GM12892 (cell line): ENCODE results near the gene ITGB8.
A peak's percentile ranks its signal among the peaks of the same experiment; 100 is the strongest.
"Not testable (repeated sequence)": the region's sequence is repeated elsewhere in the genome, so short reads cannot be mapped to it uniquely, and the experiment has no call there.

Experiments used
- DNase-seq: peaks from one replicate; pipeline ENCODE4 v3.0.0; 2011; ENCODE audit not compliant: insufficient read length
- FAIRE-seq: peaks from 2 replicates; lab custom pipeline; 2011; peaks lifted over from hg19 to GRCh38; lab: Jason Lieb, UNC
- POLR2A ChIP-seq: IDR thresholded peaks from 2 replicates; pipeline ENCODE4 v1.6.1; 2011; ENCODE audit warnings: low read depth, low read length, control low read depth
- POLR2AphosphoS5 ChIP-seq: IDR thresholded peaks from 2 replicates; pipeline ENCODE4 v1.6.1; 2011; ENCODE audit warnings: low read depth, low read length, control low read depth
- TAF1 ChIP-seq: IDR thresholded peaks from 2 replicates; pipeline ENCODE4 v1.6.1; 2011; ENCODE audit warnings: low read depth, mild to moderate bottlenecking, control low read depth, low read length, borderline replicate concordance

ITGB8 gene

GRCh38 chr7:20299145-20299544 lies 31.6 kb upstream of the ITGB8 start:
- FAIRE-seq (no peak), DNase-seq (no peak)
- TF ChIP-seq POLR2A (no peak), TAF1 (no peak), POLR2AphosphoS5 (no peak)

DNA sequence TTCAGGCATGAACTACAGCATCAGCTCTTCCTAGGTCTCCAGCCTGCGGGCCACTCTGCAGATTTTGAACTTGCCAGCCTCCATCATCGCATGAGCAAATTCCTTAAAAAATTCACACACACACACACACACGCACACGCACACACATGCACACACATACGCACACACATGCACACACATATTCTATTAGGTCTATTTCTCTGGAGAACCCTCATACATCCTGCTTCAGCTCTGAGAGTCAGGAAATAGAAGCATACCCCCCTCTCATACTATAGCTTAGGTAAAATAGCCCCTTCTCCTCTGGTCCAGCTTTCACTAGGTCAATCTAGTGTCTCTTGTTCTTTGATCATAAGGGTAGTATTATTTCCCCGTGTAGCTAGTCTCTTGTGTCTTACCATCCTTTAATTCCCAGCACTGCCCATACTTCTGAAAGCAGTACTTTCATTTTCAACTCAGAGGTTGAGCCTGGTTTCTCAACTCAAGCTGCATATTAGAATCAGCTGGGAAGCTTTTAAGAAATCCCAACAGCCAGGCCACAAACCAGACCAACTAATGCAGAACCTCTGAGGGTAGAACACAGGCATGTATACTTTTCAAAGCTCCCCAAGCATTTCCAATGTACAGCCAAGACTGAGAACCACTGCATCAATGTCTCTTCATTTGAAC lies 30.9 kb upstream of the ITGB8 start:
- no peak for DNase-seq
- no peak for TF ChIP-seq POLR2AphosphoS5
- TF ChIP-seq POLR2A = no peak
- TF ChIP-seq TAF1 = no peak
- peak; percentile 91 for FAIRE-seq

DNA sequence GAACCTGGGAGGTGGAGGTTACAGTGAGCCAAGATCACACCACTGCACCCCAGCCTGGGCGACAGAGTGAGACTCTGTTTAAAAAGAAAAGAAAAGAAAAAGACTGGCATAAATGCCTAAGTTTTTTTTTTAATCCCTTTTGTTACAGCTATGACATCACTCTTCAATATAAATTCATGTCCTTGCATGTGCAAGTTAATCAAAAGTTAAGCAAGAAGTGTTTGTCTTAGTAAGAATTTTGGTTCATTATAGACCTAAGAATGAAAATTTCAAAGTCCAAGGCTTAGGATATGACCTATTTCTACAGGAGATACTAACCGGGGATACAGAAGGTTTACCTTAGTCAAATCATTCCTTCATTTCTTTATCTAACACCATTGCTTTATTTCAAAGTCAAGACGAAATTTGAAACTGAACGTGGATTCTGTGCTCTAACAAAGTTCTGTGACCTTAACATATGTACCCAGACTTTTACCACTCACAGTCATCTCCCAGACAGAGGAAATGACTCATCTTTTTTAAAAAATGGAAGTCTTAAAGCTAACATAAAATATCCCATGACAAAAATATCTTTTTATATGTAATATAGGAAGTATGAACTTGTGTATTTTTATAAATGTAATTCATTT lies 29.3 kb upstream of the ITGB8 start:
- TF ChIP-seq TAF1 (no peak), POLR2A (no peak), POLR2AphosphoS5 (no peak)
- DNase-seq (no peak), FAIRE-seq (peak; percentile 86)

GRCh38 chr7:20302300-20302699 lies 28.4 kb upstream of the ITGB8 start:
- FAIRE-seq, DNase-seq: not testable (repeated sequence)

DNA sequence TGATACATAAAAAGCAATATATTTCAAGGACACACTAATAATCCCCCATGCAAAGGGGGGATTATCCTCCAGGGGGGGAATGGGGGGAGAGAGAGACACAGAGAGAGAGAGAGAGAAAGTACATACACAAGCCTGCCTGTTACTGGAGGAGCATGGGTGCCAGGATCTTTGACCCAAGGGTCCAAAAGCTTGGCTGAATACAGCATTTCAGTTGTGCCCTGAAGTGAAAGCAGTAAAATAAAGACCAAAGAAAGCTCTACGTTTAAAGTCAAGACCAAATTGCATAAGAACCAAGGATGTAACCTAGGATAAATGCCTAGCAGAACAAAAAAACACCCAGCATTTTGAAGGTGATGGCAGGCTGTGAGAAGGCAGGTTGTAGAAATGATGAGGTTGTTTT lies 27.8 kb upstream of the ITGB8 start:
- FAIRE-seq = no peak
- no peak for DNase-seq
- no peak for TF ChIP-seq TAF1
- no peak for TF ChIP-seq POLR2AphosphoS5
- TF ChIP-seq POLR2A = no peak

DNA sequence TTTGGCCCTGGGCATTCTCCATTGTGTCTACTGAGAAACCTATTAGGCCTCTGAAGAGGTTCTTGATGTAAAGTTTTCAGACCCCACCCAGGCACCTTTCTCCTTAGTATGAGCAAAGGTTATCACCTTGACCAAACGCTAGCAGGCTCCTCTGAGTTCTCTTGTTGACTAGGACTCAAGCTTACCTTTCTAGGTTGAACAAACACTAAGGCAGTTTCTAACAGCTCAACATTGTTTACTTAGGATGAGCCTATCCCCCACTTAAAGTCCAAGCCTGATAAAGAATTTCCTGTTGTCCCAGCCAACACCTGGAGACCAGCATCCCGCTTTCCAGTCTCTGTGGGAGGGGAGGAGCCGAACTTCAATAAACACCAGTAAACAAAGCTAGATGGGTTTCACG lies 26.3 kb upstream of the ITGB8 start:
- FAIRE-seq (peak; percentile 42), DNase-seq (no peak)
- no peak for TF ChIP-seq TAF1
- TF ChIP-seq POLR2AphosphoS5 = no peak
- TF ChIP-seq POLR2A = no peak

DNA sequence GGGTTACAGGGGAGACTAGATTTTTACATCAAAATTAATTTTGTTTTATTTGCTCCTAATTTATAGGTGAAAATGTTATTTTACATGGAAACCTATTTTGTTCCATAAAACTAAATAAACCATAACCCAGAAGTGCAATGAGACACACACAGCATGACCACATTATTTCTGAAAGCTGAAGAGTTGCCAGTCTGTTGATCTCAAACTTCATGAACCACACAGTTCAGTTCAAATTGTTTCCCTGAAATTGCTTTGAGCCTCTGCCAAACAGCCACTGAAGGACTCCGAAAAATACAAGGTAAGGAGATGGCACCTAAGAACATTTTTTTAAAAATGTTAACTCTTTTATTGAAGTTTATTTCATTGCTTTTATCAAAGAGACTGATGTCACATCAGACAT lies 25.0 kb upstream of the ITGB8 start:
- DNase-seq = no peak
- no peak for FAIRE-seq
- TF ChIP-seq POLR2A (no peak), TAF1 (no peak), POLR2AphosphoS5 (no peak)

GRCh38 chr7:20306180-20306946 lies 24.3 kb upstream of the ITGB8 start:
- FAIRE-seq = peak; percentile 33
- TF ChIP-seq TAF1 (no peak), POLR2A (no peak), POLR2AphosphoS5 (no peak)

GRCh38 chr7:20307119-20307518 lies 23.6 kb upstream of the ITGB8 start:
- DNase-seq (no peak), FAIRE-seq (peak; percentile 67)
- no peak for TF ChIP-seq TAF1
- no peak for TF ChIP-seq POLR2AphosphoS5
- no peak for TF ChIP-seq POLR2A

More at GRCh38 chr7:20306180-20306946, 24.3 kb upstream of the ITGB8 start:
- DNase-seq = no peak

DNA sequence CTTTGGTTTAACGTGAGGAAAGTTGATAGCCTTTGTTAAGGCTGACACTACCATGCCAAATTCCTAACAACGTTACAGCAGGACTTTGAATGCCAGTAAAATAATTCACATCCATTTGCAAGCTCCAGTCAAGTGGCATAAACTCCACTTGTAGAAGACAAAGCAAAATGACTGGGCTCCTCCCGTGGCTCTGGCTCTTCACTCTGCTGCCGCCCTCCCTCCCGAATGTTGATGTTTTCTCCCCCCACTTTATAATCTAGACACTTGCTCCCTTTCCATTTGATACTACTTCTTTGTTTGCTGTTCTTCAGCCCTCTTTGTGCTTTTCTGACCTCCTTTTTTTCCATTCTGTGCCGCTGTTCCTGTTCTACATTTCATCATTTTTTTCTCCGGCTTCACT lies 22.8 kb upstream of the ITGB8 start:
- TF ChIP-seq POLR2AphosphoS5 = no peak
- no peak for TF ChIP-seq TAF1
- TF ChIP-seq POLR2A = no peak
- FAIRE-seq (no peak), DNase-seq (no peak)

- TF ChIP-seq POLR2AphosphoS5 (no peak), TAF1 (no peak), POLR2A (no peak)
- FAIRE-seq = no peak
- DNase-seq = no peak
These were observed 20.4 kb upstream of the ITGB8 start for GRCh38 chr7:20310301-20310700.
